ENCODE measurements around the gene GID8. TPM values are rescaled to one million over a fixed set of nuclear protein-coding genes. Genes with fewer than 3 reads are reported as not detected.

The GID8 gene
- polyA plus RNA-seq, 1 donor from 2014 or later = 54.8 TPM

DNA sequence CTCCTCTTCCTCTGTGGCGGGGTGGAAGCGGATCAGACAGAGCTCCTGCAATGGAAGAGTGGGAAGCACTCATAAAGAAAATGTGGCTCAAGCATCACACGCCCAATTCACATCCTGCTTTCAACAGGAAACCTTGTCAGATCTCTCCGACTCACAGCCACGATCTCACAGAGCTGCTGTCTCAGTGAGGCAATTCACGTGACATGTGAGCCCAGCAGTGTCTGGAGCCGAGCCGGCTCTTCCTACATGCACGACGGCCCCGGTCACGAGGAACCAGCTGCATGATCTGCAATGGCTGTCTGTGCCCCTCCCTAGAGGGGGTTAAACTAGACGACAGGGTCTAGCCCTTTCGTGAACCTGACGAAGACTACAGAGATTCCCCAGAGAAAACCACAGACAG, 46.8 kb upstream of the GID8 start:
- no peaks in the 10 kb centered on the region for H3F3A ChIP-seq (ENCODE audit: insufficient read depth, low read length, poor library complexity, severe bottlenecking)
- H3K9me2 ChIP-seq (ENCODE audit: insufficient read depth, low read length) = no peaks in the 10 kb centered on the region
- H3K36me3 ChIP-seq (ENCODE audit: insufficient read depth, low read length) = peaks cover 13% of the 10 kb centered on the region
- no peak overlapping the region for H2AFZ ChIP-seq (ENCODE audit: low read depth, low read length)
- no peaks in the 10 kb centered on the region for H3K79me2 ChIP-seq (replicated peaks; ENCODE audit: insufficient read depth, low read length)
- H3K27ac ChIP-seq (ENCODE audit: low read length) = no peak overlapping the region
- H3K4me2 ChIP-seq (ENCODE audit: low read length) = no peak overlapping the region
- no peaks in the 10 kb centered on the region for H3K9me3 ChIP-seq (ENCODE audit: low read length)
- no peaks in the 10 kb centered on the region for H4K20me1 ChIP-seq (ENCODE audit: insufficient read depth)
- no peak for TF ChIP-seq TAF1 (IDR thresholded peaks at IDR 0.05; ENCODE audit: low read depth)
- TF ChIP-seq MXI1 (conservative IDR thresholded peaks at IDR 0.05; ENCODE audit: poor library complexity, severe bottlenecking) = no peak
- no peak for TF ChIP-seq POLR2AphosphoS5 (IDR thresholded peaks at IDR 0.05)
- no peak for TF ChIP-seq EP300 (conservative IDR thresholded peaks at IDR 0.05; ENCODE audit: poor library complexity, severe bottlenecking)
- no peak for TF ChIP-seq SMC3 (conservative IDR thresholded peaks at IDR 0.05; ENCODE audit: poor library complexity)
- TF ChIP-seq EZH2 (IDR thresholded peaks at IDR 0.05; ENCODE audit: borderline replicate concordance, insufficient read depth, low read length, poor library complexity, severe bottlenecking) = no peak
- H3K27me3 ChIP-seq (ENCODE audit: insufficient read depth, low read depth, low read length) = no peaks in the 10 kb centered on the region
- H3K9ac ChIP-seq (ENCODE audit: low read length) = no peak overlapping the region
- no peak overlapping the region for H3K4me3 ChIP-seq (ENCODE audit: low read length)

GRCh38 chr20:62892348-62893304, 45.3 kb upstream of the GID8 start:
- no peak for TF ChIP-seq CTCF (IDR thresholded peaks at IDR 0.05; ENCODE audit: poor library complexity, severe bottlenecking)
- no peak for TF ChIP-seq POLR2AphosphoS5 (IDR thresholded peaks at IDR 0.05)
- no peak for TF ChIP-seq SMC3 (conservative IDR thresholded peaks at IDR 0.05; ENCODE audit: poor library complexity)
- no peak for TF ChIP-seq EZH2 (IDR thresholded peaks at IDR 0.05; ENCODE audit: borderline replicate concordance, insufficient read depth, low read length, poor library complexity, severe bottlenecking)
- no peak for TF ChIP-seq TAF1 (IDR thresholded peaks at IDR 0.05; ENCODE audit: low read depth)
- no peak for TF ChIP-seq REST (IDR thresholded peaks at IDR 0.05; ENCODE audit: borderline replicate concordance)
- no peak for TF ChIP-seq MXI1 (conservative IDR thresholded peaks at IDR 0.05; ENCODE audit: poor library complexity, severe bottlenecking)
- TF ChIP-seq EP300 (conservative IDR thresholded peaks at IDR 0.05; ENCODE audit: poor library complexity, severe bottlenecking) = no peak
- TF ChIP-seq RAD21 (conservative IDR thresholded peaks at IDR 0.05) = no peak
- Histone ChIP-seq H3K9ac (ENCODE audit: low read length) (no peak overlapping the region), H3F3A (ENCODE audit: insufficient read depth, low read length, poor library complexity, severe bottlenecking) (no peaks in the 10 kb centered on the region), H3K27me3 (ENCODE audit: insufficient read depth, low read depth, low read length) (no peaks in the 10 kb centered on the region), H3K36me3 (ENCODE audit: insufficient read depth, low read length) (peaks cover 13% of the 10 kb centered on the region), H3K4me2 (ENCODE audit: low read length) (no peak overlapping the region), H2AFZ (ENCODE audit: low read depth, low read length) (no peak overlapping the region), H3K4me3 (ENCODE audit: low read length) (no peak overlapping the region), H3K9me3 (ENCODE audit: low read length) (no peaks in the 10 kb centered on the region), H4K20me1 (ENCODE audit: insufficient read depth) (no peaks in the 10 kb centered on the region), H3K79me2 (replicated peaks; ENCODE audit: insufficient read depth, low read length) (no peaks in the 10 kb centered on the region), H3K27ac (ENCODE audit: low read length) (no peak overlapping the region), H3K9me2 (ENCODE audit: insufficient read depth, low read length) (no peaks in the 10 kb centered on the region)
